GM12878 (cell line): Measurements from ENCODE around the gene SPRY1. TPM values are rescaled to one million over a fixed set of nuclear protein-coding genes. Genes with fewer than 3 reads are reported as not detected.

Source experiments
- ATAC-seq: fragments of 200-7000 bp; cut with Tn5 transposase; 3 replicates; pipeline ENCODE4 v1.9.1; 2020; ENCODE audit warnings: mild to moderate bottlenecking, moderate library complexity
- BruUV-seq: library from RNA; stranded (reverse); fragments of 400-500 nt; replicated peaks from 2 replicates; lab custom pipeline; 2021; lab: Mats Ljungman, UMichigan
- CTCF ChIA-PET: fragments of 300-600 bp; sonication (Branson Sonifier 250); formaldehyde crosslinking; extraction: SDS; loops from one replicate; lab custom pipeline; 2021; ENCODE audit warnings: inconsistent platforms; lab: Yijun Ruan, JAX
- POLR2A ChIA-PET: fragments of 350-600 bp; formaldehyde crosslinking; extraction: SDS; loops from one replicate; lab custom pipeline; 2021; ENCODE audit warnings: inconsistent platforms; lab: Charles Lee
- RAD21 ChIA-PET: fragments of 300-600 bp; sonication (Branson Sonifier 250); formaldehyde crosslinking; loops from one replicate; lab custom pipeline; 2023; ENCODE audit warnings: antibody characterized with exemption; ENCODE audit not compliant: unreplicated experiment; lab: Charles Lee
- SMC1A ChIA-PET: fragments of 300-600 bp; sonication (Branson Sonifier 250); formaldehyde crosslinking; loops from one replicate; lab custom pipeline; 2023; ENCODE audit not compliant: unreplicated experiment, uncharacterized antibody; lab: Charles Lee
- DNase-seq: peaks from one replicate; pipeline ENCODE4 v3.0.0-alpha.2; 2011; ENCODE audit warnings: low read depth, low spot score
- FAIRE-seq: peaks from 3 replicates; lab custom pipeline; 2011; peaks lifted over from hg19 to GRCh38; lab: Jason Lieb, UNC
- H2AFZ ChIP-seq: 2 replicates; pipeline ENCODE4 v1.6.0; 2011; ENCODE audit warnings: low read depth, low read length, control low read depth; ENCODE audit not compliant: control insufficient read depth
- H3K27ac ChIP-seq: 2 replicates; pipeline ENCODE4 v1.5.1; 2011; ENCODE audit warnings: control low read depth; ENCODE audit not compliant: control insufficient read depth, insufficient read depth
- H3K27me3 ChIP-seq, 2 experiments: replicated peaks in 1 of 2; 2 replicates each; pipeline versions ENCODE4 v1.6.0 to v1.6.1; 2011; ENCODE audit warnings: low read length in 1 of 2; ENCODE audit not compliant: control insufficient read depth in 2 of 2, insufficient read depth in 2 of 2
- H3K36me3 ChIP-seq, 2 experiments: 2 replicates each; pipeline ENCODE4 v1.5.1; 2011; ENCODE audit warnings: low read length in 1 of 2; ENCODE audit not compliant: control insufficient read depth in 2 of 2, insufficient read depth in 2 of 2
- H3K4me1 ChIP-seq: 2 replicates; pipeline ENCODE4 v1.6.1; 2011; ENCODE audit warnings: mild to moderate bottlenecking, low read length, moderate library complexity, mixed read lengths; ENCODE audit not compliant: control insufficient read depth, insufficient read depth
- H3K4me2 ChIP-seq: 2 replicates; pipeline ENCODE4 v1.6.0; 2011; ENCODE audit warnings: control low read depth; ENCODE audit not compliant: control insufficient read depth, insufficient read depth
- H3K4me3 ChIP-seq: fragments of 200-600 bp; sonication (generic); 2 replicates; pipeline ENCODE4 v1.5.1; 2016
- H3K79me2 ChIP-seq: 2 replicates; pipeline ENCODE4 v1.6.0; 2011; ENCODE audit warnings: low read length; ENCODE audit not compliant: control insufficient read depth, insufficient read depth
- H3K9ac ChIP-seq: 2 replicates; pipeline ENCODE4 v1.8.0; 2011; ENCODE audit warnings: low read length, control low read depth, mixed read lengths; ENCODE audit not compliant: control insufficient read depth, insufficient read depth
- H3K9me3 ChIP-seq: replicated peaks from 3 replicates; pipeline ENCODE4 v1.5.1; 2011; ENCODE audit warnings: mild to moderate bottlenecking, low read length; ENCODE audit not compliant: control insufficient read depth, insufficient read depth
- H4K20me1 ChIP-seq: 2 replicates; pipeline ENCODE4 v1.6.0; 2011; ENCODE audit not compliant: control insufficient read depth, insufficient read depth
- CEBPB ChIP-seq, 2 experiments: fragments of 150-350 bp in 1 of 2; IDR thresholded peaks; 2 replicates each; pipeline ENCODE4 v1.6.1; 2012 to 2014; ENCODE audit warnings: low read depth in 2 of 2, low read length in 2 of 2, borderline replicate concordance in 1 of 2, inconsistent platforms in 1 of 2
- CHD1 ChIP-seq: IDR thresholded peaks from 2 replicates; pipeline ENCODE4 v1.6.1; 2012; ENCODE audit warnings: low read depth, low read length, improper control_type of control experiment
- CREB1 ChIP-seq: IDR thresholded peaks from 2 replicates; pipeline ENCODE4 v1.6.1; 2012; ENCODE audit warnings: low read depth, mild to moderate bottlenecking, inconsistent platforms
- EP300 ChIP-seq, 2 experiments: fragments of 150-350 bp in 1 of 2; IDR thresholded peaks; 2 replicates each; pipeline ENCODE4 v1.6.1; 2011 to 2012; ENCODE audit warnings: low read depth in 2 of 2, low read length in 2 of 2, borderline replicate concordance in 1 of 2, improper control_type of control experiment in 1 of 2, inconsistent platforms in 1 of 2; ENCODE audit not compliant: control insufficient read depth in 1 of 2
- ETV6 ChIP-seq, 2 experiments: fragments of 450-650 bp in 1 of 2; IDR thresholded peaks in 1 of 2; conservative IDR thresholded peaks in 1 of 2; 2 replicates each; pipeline ENCODE4 v1.6.1; 2014; ENCODE audit warnings: antibody characterized with exemption in 1 of 2, borderline replicate concordance in 1 of 2, low read depth in 1 of 2, mild to moderate bottlenecking in 1 of 2, moderate library complexity in 1 of 2
- MTA2 ChIP-seq: fragments of 450-650 bp; IDR thresholded peaks from 2 replicates; pipeline ENCODE4 v1.6.1; 2016; ENCODE audit warnings: low read depth, mild to moderate bottlenecking, moderate library complexity
- PAX8 ChIP-seq: fragments of 450-650 bp; IDR thresholded peaks from 2 replicates; pipeline ENCODE4 v1.6.1; 2017; ENCODE audit warnings: mild to moderate bottlenecking, moderate library complexity
- PRDM15 ChIP-seq: fragments of 450-650 bp; formaldehyde crosslinking; IDR thresholded peaks from 2 replicates; pipeline ENCODE4 v1.4.0; 2020; ENCODE audit warnings: mild to moderate bottlenecking, moderate library complexity
- RAD51 ChIP-seq: fragments of 450-650 bp; IDR thresholded peaks from 2 replicates; pipeline ENCODE4 v1.6.1; 2016; ENCODE audit warnings: moderate library complexity, mild to moderate bottlenecking, inconsistent platforms
- RELA ChIP-seq: fragments of 450-650 bp; IDR thresholded peaks from 2 replicates; pipeline ENCODE4 v1.8.0; 2014; ENCODE audit warnings: borderline replicate concordance; ENCODE audit not compliant: partially characterized antibody
- RFX5 ChIP-seq: IDR thresholded peaks from 2 replicates; pipeline ENCODE4 v1.6.1; 2011; ENCODE audit warnings: low read depth, low read length, improper control_type of control experiment
- SMARCA5 ChIP-seq: fragments of 450-650 bp; IDR thresholded peaks from 2 replicates; pipeline ENCODE4 v1.6.1; 2017; ENCODE audit warnings: mild to moderate bottlenecking
- SMC3 ChIP-seq: IDR thresholded peaks from 2 replicates; pipeline ENCODE4 v1.6.1; 2011; ENCODE audit warnings: low read length, improper control_type of control experiment, borderline replicate concordance
- TCF7 ChIP-seq: IDR thresholded peaks from 2 replicates; pipeline ENCODE4 v1.6.1; 2014; ENCODE audit warnings: antibody characterized with exemption, borderline replicate concordance
- ZNF274 ChIP-seq: IDR thresholded peaks from one replicate; pipeline ENCODE4 v1.8.0; 2011; ENCODE audit not compliant: insufficient read length, insufficient read depth
- ZNF622 ChIP-seq: fragments of 450-650 bp; IDR thresholded peaks from 2 replicates; pipeline ENCODE4 v1.6.1; 2017; ENCODE audit warnings: mild to moderate bottlenecking, inconsistent platforms
- WGBS: methylation state at CpG from one replicate; pipeline ENCODE4 v1.1.6; 2016; ENCODE audit warnings: low lambda C conversion rate; ENCODE audit not compliant: insufficient replicate concordance, insufficient coverage; ENCODE audit errors: missing lambda C conversion rate; 5-methylcytosine and 5-hydroxymethylcytosine counted together
- in situ Hi-C: fragments of 300-500 bp; cut with MboI; formaldehyde crosslinking; loops from 9 replicates; pipeline ENCODE4 v1.14.3; 2018; ENCODE audit warnings: mixed read lengths
- intact Hi-C: fragments of 100-400 bp; cut with micrococcal nuclease; formaldehyde crosslinking; loops from one replicate; pipeline ENCODE4 v1.14.2; 2022; ENCODE audit not compliant: unreplicated experiment
- polyA plus RNA-seq, 11 experiments: library from polyadenylated mRNA; depleted of rRNA in 4 of 11; unstranded in 6 of 11; stranded (reverse) in 5 of 11; fragments of >200 nt; fragmentation: Nextera tagmentation in 4 of 11; fragmentation: Illumina TruSeq in 1 of 11; extraction: Ambion mirVana in 4 of 11; extraction: Trizol in 1 of 11; gene quantifications; 1 replicate in 1 of 11; 2 replicates in 10 of 11; pipeline versions ENCODE4 v1.2.1 to v1.2.3, GENCODE V29; 2011 to 2016; ENCODE audit warnings: inconsistent platforms in 2 of 11, missing spikeins in 2 of 11, low read depth in 1 of 11
- total RNA-seq, 4 experiments: library from RNA; depleted of rRNA in 3 of 4; stranded (reverse); fragments of >200 nt in 3 of 4; fragmentation: Illumina TruSeq in 1 of 4; extraction: Trizol in 1 of 4; gene quantifications; 2 replicates each; pipeline versions ENCODE4 v1.2.1 to v1.2.3, GENCODE V29; 2013 to 2021
- TF ChIP-seq, protein P1 (sequence below): fragments of 150-350 bp; IDR thresholded peaks from 2 replicates; pipeline ENCODE4 v1.6.1; 2016; ENCODE audit warnings: low read depth, low read length

SPRY1 gene
- total and polyA plus RNA-seq, 10 of the 15 experiments (the other 5 are each of a cell fraction or from before 2014, with no cell fraction given): 0.05 to 5.7 (median 0.23) TPM; not detected in 2

DNA sequence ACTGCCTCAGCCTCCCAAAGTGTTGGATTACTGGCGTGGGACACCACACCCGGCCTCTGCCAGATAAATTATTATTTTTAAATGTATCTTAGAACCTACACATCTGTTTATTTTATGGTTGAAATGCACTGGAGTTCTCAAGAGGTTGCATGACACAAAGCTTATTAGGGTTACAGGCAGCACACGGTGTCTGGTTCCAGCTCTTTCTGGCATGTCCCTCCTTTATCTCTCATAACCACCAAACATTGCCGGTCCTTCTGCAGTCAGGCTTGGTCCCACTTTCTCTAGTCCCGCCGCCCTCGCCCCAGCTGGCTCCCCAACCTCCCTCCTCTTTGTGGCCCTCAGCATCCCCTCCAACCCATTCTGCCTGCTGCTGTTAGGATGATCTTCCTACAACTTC is 39.7 kb upstream of the SPRY1 start:
- DNase-seq: no peak
- no peaks in the 10 kb centered on the region for H3K9me3 ChIP-seq
- H3K4me3 ChIP-seq: no peak overlapping the region
- no peaks in the 10 kb centered on the region for H3K4me1 ChIP-seq
- WGBS: 52% methylated on average over 7 of the region's 7 CpGs
- H4K20me1 ChIP-seq: no peaks in the 10 kb centered on the region
- no peak overlapping the region for H2AFZ ChIP-seq
- intact Hi-C loops (no loop called here), in situ Hi-C loops (no loop called here)
- no peak overlapping the region for H3K9ac ChIP-seq
- ChIA-PET RAD21 (no interaction called here), POLR2A (no interaction called here), SMC1A (interaction anchor here (1.2 kb wide), 1 partner anchor 305 kb away, joined by 3 read pairs; no protein-coding TSS in a partner anchor), CTCF (no interaction called here)
- no peaks in the 10 kb centered on the region for H3K79me2 ChIP-seq
- FAIRE-seq: no peak
- no TSS peak for BruUV-seq
- no peaks in the 10 kb centered on the region for H3K27me3 ChIP-seq
- no peak overlapping the region for H3K27ac ChIP-seq
- no peaks in the 10 kb centered on the region for H3K36me3 ChIP-seq
- H3K4me2 ChIP-seq: no peak overlapping the region
- no peak for ATAC-seq
- TF ChIP-seq ZNF622 (no peak), CEBPB (IDR thresholded peaks at IDR 0.05; ENCODE audit: borderline replicate concordance in 1 of 2, low read depth in 2 of 2, low read length in 2 of 2) (no peak), TCF7 (no peak), EP300 (IDR thresholded peaks at IDR 0.05; ENCODE audit: borderline replicate concordance in 1 of 2, control insufficient read depth in 1 of 2, low read depth in 2 of 2, low read length in 2 of 2) (no peak), SMARCA5 (no peak), RFX5 (no peak), RAD51 (no peak), RELA (no peak), CHD1 (no peak), SMC3 (no peak), PAX8 (no peak), ETV6 (conservative IDR thresholded peaks at IDR 0.05 in 1 of 2, IDR thresholded peaks at IDR 0.05 in 1 of 2; ENCODE audit: borderline replicate concordance in 1 of 2, low read depth in 1 of 2) (no peak), MTA2 (no peak), ZNF274 (no peak), CREB1 (no peak), PRDM15 (CRISPR knock-in tag) (no peak)
- TF ChIP-seq, protein P1, sequence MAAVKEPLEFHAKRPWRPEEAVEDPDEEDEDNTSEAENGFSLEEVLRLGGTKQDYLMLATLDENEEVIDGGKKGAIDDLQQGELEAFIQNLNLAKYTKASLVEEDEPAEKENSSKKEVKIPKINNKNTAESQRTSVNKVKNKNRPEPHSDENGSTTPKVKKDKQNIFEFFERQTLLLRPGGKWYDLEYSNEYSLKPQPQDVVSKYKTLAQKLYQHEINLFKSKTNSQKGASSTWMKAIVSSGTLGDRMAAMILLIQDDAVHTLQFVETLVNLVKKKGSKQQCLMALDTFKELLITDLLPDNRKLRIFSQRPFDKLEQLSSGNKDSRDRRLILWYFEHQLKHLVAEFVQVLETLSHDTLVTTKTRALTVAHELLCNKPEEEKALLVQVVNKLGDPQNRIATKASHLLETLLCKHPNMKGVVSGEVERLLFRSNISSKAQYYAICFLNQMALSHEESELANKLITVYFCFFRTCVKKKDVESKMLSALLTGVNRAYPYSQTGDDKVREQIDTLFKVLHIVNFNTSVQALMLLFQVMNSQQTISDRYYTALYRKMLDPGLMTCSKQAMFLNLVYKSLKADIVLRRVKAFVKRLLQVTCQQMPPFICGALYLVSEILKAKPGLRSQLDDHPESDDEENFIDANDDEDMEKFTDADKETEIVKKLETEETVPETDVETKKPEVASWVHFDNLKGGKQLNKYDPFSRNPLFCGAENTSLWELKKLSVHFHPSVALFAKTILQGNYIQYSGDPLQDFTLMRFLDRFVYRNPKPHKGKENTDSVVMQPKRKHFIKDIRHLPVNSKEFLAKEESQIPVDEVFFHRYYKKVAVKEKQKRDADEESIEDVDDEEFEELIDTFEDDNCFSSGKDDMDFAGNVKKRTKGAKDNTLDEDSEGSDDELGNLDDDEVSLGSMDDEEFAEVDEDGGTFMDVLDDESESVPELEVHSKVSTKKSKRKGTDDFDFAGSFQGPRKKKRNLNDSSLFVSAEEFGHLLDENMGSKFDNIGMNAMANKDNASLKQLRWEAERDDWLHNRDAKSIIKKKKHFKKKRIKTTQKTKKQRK: no peak
